PC-9 (cell line): ENCODE results near the gene NINJ1.

Source experiments
- EZH2 ChIP-seq: fragments of 200-600 bp; sonication (generic); IDR thresholded peaks from 2 replicates; pipeline ENCODE4 v1.8.0; 2017; ENCODE audit warnings: antibody characterized with exemption, low read depth
- TF ChIP-seq, protein P1 (sequence below): fragments of 200-600 bp; sonication (generic); conservative IDR thresholded peaks from 2 replicates; pipeline ENCODE4 v1.6.1; 2017; ENCODE audit warnings: mixed run types, antibody characterized with exemption, mild to moderate bottlenecking, moderate library complexity

DNA sequence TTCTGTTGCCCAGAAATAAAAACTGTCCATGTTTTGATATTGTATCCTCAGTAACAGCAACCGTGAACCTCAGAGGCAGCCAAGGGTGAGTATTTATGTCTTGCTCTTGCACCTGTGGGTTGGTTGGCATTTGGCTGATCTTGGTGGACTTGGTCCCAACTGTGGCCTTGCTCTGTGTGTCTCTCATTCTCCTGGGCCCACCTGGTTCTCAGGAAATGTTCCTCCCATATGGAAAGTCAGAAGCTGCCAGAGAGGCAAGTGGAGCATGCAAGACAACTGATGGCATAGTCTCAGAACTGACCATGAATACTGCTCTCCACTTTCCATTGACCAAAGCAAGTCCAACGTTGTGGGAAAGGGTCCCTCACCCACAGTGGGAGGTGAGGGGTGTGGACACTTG lies 13.6 kb upstream of the NINJ1 start:
- TF ChIP-seq EZH2: no peak
- TF ChIP-seq, protein P1, sequence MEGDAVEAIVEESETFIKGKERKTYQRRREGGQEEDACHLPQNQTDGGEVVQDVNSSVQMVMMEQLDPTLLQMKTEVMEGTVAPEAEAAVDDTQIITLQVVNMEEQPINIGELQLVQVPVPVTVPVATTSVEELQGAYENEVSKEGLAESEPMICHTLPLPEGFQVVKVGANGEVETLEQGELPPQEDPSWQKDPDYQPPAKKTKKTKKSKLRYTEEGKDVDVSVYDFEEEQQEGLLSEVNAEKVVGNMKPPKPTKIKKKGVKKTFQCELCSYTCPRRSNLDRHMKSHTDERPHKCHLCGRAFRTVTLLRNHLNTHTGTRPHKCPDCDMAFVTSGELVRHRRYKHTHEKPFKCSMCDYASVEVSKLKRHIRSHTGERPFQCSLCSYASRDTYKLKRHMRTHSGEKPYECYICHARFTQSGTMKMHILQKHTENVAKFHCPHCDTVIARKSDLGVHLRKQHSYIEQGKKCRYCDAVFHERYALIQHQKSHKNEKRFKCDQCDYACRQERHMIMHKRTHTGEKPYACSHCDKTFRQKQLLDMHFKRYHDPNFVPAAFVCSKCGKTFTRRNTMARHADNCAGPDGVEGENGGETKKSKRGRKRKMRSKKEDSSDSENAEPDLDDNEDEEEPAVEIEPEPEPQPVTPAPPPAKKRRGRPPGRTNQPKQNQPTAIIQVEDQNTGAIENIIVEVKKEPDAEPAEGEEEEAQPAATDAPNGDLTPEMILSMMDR: no peak
